Transverse colon (tissue), 4 donors: ENCODE measurements around the gene CDK8.

Source experiments
- POLR2AphosphoS5 ChIP-seq, 3 donors: sonication (generic); formaldehyde crosslinking; IDR thresholded peaks; one replicate each; pipeline ENCODE4 v1.6.1; 2016; ENCODE audit warnings: antibody characterized with exemption in 3 of 3
- TF ChIP-seq, protein P1 (sequence below), 5 experiments: fragments of 200-600 bp in 3 of 5; fragments of 450-650 bp in 2 of 5; sonication (generic) in 3 of 5; IDR thresholded peaks; 1 replicate in 2 of 5; 2 replicates in 3 of 5; pipeline ENCODE4 v1.5.1; 2016 to 2017; ENCODE audit warnings: antibody characterized with exemption in 5 of 5, inconsistent platforms in 3 of 5, mild to moderate bottlenecking in 2 of 5, moderate library complexity in 1 of 5

GRCh38 chr13:26308250-26308649, 54.3 kb downstream of the CDK8 start:
- TF ChIP-seq, protein P1, sequence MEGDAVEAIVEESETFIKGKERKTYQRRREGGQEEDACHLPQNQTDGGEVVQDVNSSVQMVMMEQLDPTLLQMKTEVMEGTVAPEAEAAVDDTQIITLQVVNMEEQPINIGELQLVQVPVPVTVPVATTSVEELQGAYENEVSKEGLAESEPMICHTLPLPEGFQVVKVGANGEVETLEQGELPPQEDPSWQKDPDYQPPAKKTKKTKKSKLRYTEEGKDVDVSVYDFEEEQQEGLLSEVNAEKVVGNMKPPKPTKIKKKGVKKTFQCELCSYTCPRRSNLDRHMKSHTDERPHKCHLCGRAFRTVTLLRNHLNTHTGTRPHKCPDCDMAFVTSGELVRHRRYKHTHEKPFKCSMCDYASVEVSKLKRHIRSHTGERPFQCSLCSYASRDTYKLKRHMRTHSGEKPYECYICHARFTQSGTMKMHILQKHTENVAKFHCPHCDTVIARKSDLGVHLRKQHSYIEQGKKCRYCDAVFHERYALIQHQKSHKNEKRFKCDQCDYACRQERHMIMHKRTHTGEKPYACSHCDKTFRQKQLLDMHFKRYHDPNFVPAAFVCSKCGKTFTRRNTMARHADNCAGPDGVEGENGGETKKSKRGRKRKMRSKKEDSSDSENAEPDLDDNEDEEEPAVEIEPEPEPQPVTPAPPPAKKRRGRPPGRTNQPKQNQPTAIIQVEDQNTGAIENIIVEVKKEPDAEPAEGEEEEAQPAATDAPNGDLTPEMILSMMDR (IDR thresholded peaks at IDR 0.05), result no peak
- no peak for TF ChIP-seq POLR2AphosphoS5 (IDR thresholded peaks at IDR 0.05)
